Coronary artery (tissue), 2 donors: ENCODE data around the gene BEGAIN.

Experiments used
- DNase-seq: peaks from one replicate; pipeline ENCODE4 v3.0.0-alpha.2; 2017; ENCODE audit warnings: low spot score
- H3K27ac ChIP-seq, 2 donors: fragments of 200-600 bp; sonication (generic); one replicate each; pipeline ENCODE4 v1.5.1; 2016 to 2019
- H3K4me3 ChIP-seq: fragments of 200-600 bp; sonication (generic); 2 replicates; pipeline ENCODE4 v1.5.1; 2016; ENCODE audit warnings: mild to moderate bottlenecking, moderate library complexity
- CTCF ChIP-seq: fragments of 200-600 bp; sonication (generic); IDR thresholded peaks from one replicate; pipeline ENCODE4 v1.5.1; 2019; ENCODE audit warnings: antibody characterized with exemption

BEGAIN gene

GRCh38 chr14:100615736-100616695 lies 28.8 kb upstream of the BEGAIN start:
- Histone ChIP-seq H3K4me3 (no peak overlapping the region), H3K27ac (no peak overlapping the region)
- TF ChIP-seq CTCF = no peak
- no peak for DNase-seq

- no peak for TF ChIP-seq CTCF
- no peak overlapping the region for H3K27ac ChIP-seq
- H3K4me3 ChIP-seq = no peak overlapping the region
- DNase-seq = no peak
Observed at GRCh38 chr14:100614803-100615202, 27.6 kb upstream of the BEGAIN start.

GRCh38 chr14:100612986-100613385 lies 25.8 kb upstream of the BEGAIN start:
- no peak overlapping the region for H3K4me3 ChIP-seq
- no peak for TF ChIP-seq CTCF
- no peak overlapping the region for H3K27ac ChIP-seq
- no peak for DNase-seq

- no peak for DNase-seq
Observed at GRCh38 chr14:100611811-100612480, 24.7 kb upstream of the BEGAIN start.

GRCh38 chr14:100610511-100611217 lies 23.4 kb upstream of the BEGAIN start:
- Histone ChIP-seq H3K27ac (no peak overlapping the region), H3K4me3 (no peak overlapping the region)
- TF ChIP-seq CTCF = no peak
- DNase-seq = no peak

More at GRCh38 chr14:100611811-100612480, 24.7 kb upstream of the BEGAIN start:
- Histone ChIP-seq H3K4me3 (no peak overlapping the region), H3K27ac (no peak overlapping the region)
- TF ChIP-seq CTCF = no peak

- DNase-seq = no peak
- H3K4me3 ChIP-seq = no peak overlapping the region
- H3K27ac ChIP-seq = no peak overlapping the region
- no peak for TF ChIP-seq CTCF
Observed at GRCh38 chr14:100609941-100610391, 22.7 kb upstream of the BEGAIN start.
